Type B pancreatic cell (in vitro differentiated cells): ENCODE results near the gene LARP1. TPM values are rescaled to one million over a fixed set of nuclear protein-coding genes. Genes with fewer than 3 reads are reported as not detected.
A peak's percentile ranks its signal among the peaks of the same experiment; 100 is the strongest.

ENCODE experiments used
- DNase-seq: peaks from one replicate; pipeline ENCODE4 v3.0.0; 2021; ENCODE audit warnings: mixed read lengths; ENCODE audit not compliant: unreplicated experiment; ENCODE audit errors: extremely low spot score
- H3K27ac Mint-ChIP-seq: 2 replicates; pipeline ENCODE4 v1.8.0; 2021; ENCODE audit warnings: mild to moderate bottlenecking, mixed read lengths
- H3K27me3 Mint-ChIP-seq: 2 replicates; pipeline ENCODE4 v1.8.0; 2021; ENCODE audit warnings: mixed read lengths
- H3K36me3 Mint-ChIP-seq: 2 replicates; pipeline ENCODE4 v1.8.0; 2021; ENCODE audit warnings: mixed read lengths
- H3K4me1 Mint-ChIP-seq: one replicate; pipeline ENCODE4 v1.8.0; 2021; ENCODE audit warnings: mixed read lengths; ENCODE audit not compliant: unreplicated experiment
- H3K4me3 Mint-ChIP-seq: 2 replicates; pipeline ENCODE4 v1.8.0; 2021; ENCODE audit warnings: mild to moderate bottlenecking, mixed read lengths
- H3K9me3 Mint-ChIP-seq: 2 replicates; pipeline ENCODE4 v1.8.0; 2021; ENCODE audit warnings: mixed read lengths
- total RNA-seq: library from RNA; stranded (reverse); gene quantifications from 2 replicates; pipeline ENCODE4 v1.2.1, GENCODE V29; 2021; ENCODE audit warnings: low replicate concordance
- TF ChIP-seq, protein P1 (sequence below): fragments of 200-600 bp; sonication (generic); conservative IDR thresholded peaks from 2 replicates; pipeline ENCODE4 v1.5.0; 2021; ENCODE audit warnings: antibody characterized with exemption, mild to moderate bottlenecking

The LARP1 gene
- total RNA-seq, 1 donor from 2014 or later, result 220 TPM

- Mint-ChIP-seq H3K4me1 (no peaks in the 10 kb centered on the region), H3K36me3 (peaks cover 44% of the 10 kb centered on the region), H3K27me3 (no peaks in the 10 kb centered on the region), H3K27ac (no peak overlapping the region), H3K9me3 (no peaks in the 10 kb centered on the region), H3K4me3 (no peak overlapping the region)
- DNase-seq, result no peak
- TF ChIP-seq, protein P1, sequence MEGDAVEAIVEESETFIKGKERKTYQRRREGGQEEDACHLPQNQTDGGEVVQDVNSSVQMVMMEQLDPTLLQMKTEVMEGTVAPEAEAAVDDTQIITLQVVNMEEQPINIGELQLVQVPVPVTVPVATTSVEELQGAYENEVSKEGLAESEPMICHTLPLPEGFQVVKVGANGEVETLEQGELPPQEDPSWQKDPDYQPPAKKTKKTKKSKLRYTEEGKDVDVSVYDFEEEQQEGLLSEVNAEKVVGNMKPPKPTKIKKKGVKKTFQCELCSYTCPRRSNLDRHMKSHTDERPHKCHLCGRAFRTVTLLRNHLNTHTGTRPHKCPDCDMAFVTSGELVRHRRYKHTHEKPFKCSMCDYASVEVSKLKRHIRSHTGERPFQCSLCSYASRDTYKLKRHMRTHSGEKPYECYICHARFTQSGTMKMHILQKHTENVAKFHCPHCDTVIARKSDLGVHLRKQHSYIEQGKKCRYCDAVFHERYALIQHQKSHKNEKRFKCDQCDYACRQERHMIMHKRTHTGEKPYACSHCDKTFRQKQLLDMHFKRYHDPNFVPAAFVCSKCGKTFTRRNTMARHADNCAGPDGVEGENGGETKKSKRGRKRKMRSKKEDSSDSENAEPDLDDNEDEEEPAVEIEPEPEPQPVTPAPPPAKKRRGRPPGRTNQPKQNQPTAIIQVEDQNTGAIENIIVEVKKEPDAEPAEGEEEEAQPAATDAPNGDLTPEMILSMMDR, result no peak
These were observed 59.8 kb downstream of the LARP1 start for GRCh38 chr5:154815025-154815424.

GRCh38 chr5:154815684-154816247 is 60.6 kb downstream of the LARP1 start:
- TF ChIP-seq, protein P1, result no peak
- Mint-ChIP-seq H3K27ac (no peak overlapping the region), H3K4me1 (no peaks in the 10 kb centered on the region), H3K9me3 (no peaks in the 10 kb centered on the region), H3K36me3 (peaks cover 44% of the 10 kb centered on the region), H3K4me3 (no peak overlapping the region), H3K27me3 (no peaks in the 10 kb centered on the region)
- DNase-seq, result no peak

GRCh38 chr5:154816891-154817492 is 61.8 kb downstream of the LARP1 start:
- TF ChIP-seq, protein P1, result no peak
- H3K36me3 Mint-ChIP-seq, result peaks cover 45% of the 10 kb centered on the region
- H3K4me3 Mint-ChIP-seq, result no peak overlapping the region
- H3K27me3 Mint-ChIP-seq, result no peaks in the 10 kb centered on the region
- no peak overlapping the region for H3K27ac Mint-ChIP-seq
- no peaks in the 10 kb centered on the region for H3K9me3 Mint-ChIP-seq
- no peaks in the 10 kb centered on the region for H3K4me1 Mint-ChIP-seq
- no peak for DNase-seq

- TF ChIP-seq, protein P1, result no peak
- H3K27ac Mint-ChIP-seq, result no peak overlapping the region
These were observed 62.6 kb downstream of the LARP1 start for GRCh38 chr5:154817815-154818214.

GRCh38 chr5:154818471-154819116 is 63.4 kb downstream of the LARP1 start:
- TF ChIP-seq, protein P1, result no peak
- no peaks in the 10 kb centered on the region for H3K9me3 Mint-ChIP-seq
- peaks cover 39% of the 10 kb centered on the region for H3K36me3 Mint-ChIP-seq
- no peaks in the 10 kb centered on the region for H3K27me3 Mint-ChIP-seq
- H3K4me3 Mint-ChIP-seq, result no peak overlapping the region
- peak overlapping the region; percentile 38 for H3K27ac Mint-ChIP-seq
- no peaks in the 10 kb centered on the region for H3K4me1 Mint-ChIP-seq
- DNase-seq, result no peak

More at GRCh38 chr5:154817815-154818214, 62.6 kb downstream of the LARP1 start:
- H3K4me3 Mint-ChIP-seq, result no peak overlapping the region
- H3K4me1 Mint-ChIP-seq, result no peaks in the 10 kb centered on the region
- H3K36me3 Mint-ChIP-seq, result peaks cover 45% of the 10 kb centered on the region
- H3K27me3 Mint-ChIP-seq, result no peaks in the 10 kb centered on the region
- no peaks in the 10 kb centered on the region for H3K9me3 Mint-ChIP-seq
- DNase-seq, result no peak
